B cell (primary cell): Measurements from ENCODE around the gene IER5L. TPM values are rescaled to one million over a fixed set of nuclear protein-coding genes. Genes with fewer than 3 reads are reported as not detected.
A peak's percentile ranks its signal among the peaks of the same experiment; 100 is the strongest.

Experiments used
- ATAC-seq: fragments of 200-7000 bp; cut with Tn5 transposase; one replicate; pipeline ENCODE4 v1.10.0; 2021; ENCODE audit warnings: low read depth, mild to moderate bottlenecking, moderate number of reproducible peaks, moderate library complexity
- CTCF ChIA-PET: fragments of 350-600 bp; sonication (Branson Sonifier 250); formaldehyde crosslinking; loops from one replicate; lab custom pipeline; 2021; ENCODE audit warnings: antibody characterized with exemption, inconsistent platforms; lab: Charles Lee
- POLR2A ChIA-PET: fragments of 350-600 bp; sonication (Branson Sonifier 250); formaldehyde crosslinking; loops from one replicate; lab custom pipeline; 2021; ENCODE audit warnings: antibody characterized with exemption; lab: Charles Lee
- DNase-seq: peaks from one replicate; pipeline ENCODE4 v3.0.0; 2013
- H2AFZ ChIP-seq: 2 replicates; pipeline ENCODE4 v1.6.1; 2012; ENCODE audit warnings: mild to moderate bottlenecking, low read depth, low read length; ENCODE audit not compliant: insufficient read depth, poor library complexity, severe bottlenecking
- H3K27ac ChIP-seq, 2 donors: 1 replicate in 1 of 2; 2 replicates in 1 of 2; pipeline ENCODE4 v1.5.1; 2012 to 2013; ENCODE audit warnings: low read length in 2 of 2, mild to moderate bottlenecking in 2 of 2, moderate library complexity in 1 of 2
- H3K27me3 ChIP-seq, 4 experiments: fragments of 200-600 bp in 1 of 4; sonication (generic) in 1 of 4; replicated peaks in 1 of 4; 1 replicate in 2 of 4; 2 replicates in 2 of 4; pipeline versions ENCODE4 v1.6.1 to v1.7.0; 2013 to 2016; ENCODE audit warnings: low read length in 3 of 4, mild to moderate bottlenecking in 2 of 4, mixed read lengths in 1 of 4, moderate library complexity in 1 of 4; ENCODE audit not compliant: insufficient read depth in 4 of 4, control insufficient read depth in 3 of 4; ENCODE audit errors: control extremely low read depth in 1 of 4
- H3K36me3 ChIP-seq, 2 experiments: replicated peaks in 1 of 2; 1 replicate in 1 of 2; 2 replicates in 1 of 2; pipeline versions ENCODE4 v1.6.1 to v1.7.1; 2013; ENCODE audit warnings: low read length in 1 of 2; ENCODE audit not compliant: insufficient read depth in 2 of 2, control insufficient read depth in 1 of 2; ENCODE audit errors: control extremely low read depth in 1 of 2, extremely low read depth in 1 of 2
- H3K4me1 ChIP-seq, 2 donors: fragments of 200-600 bp in 1 of 2; sonication (generic) in 1 of 2; 1 replicate in 1 of 2; 2 replicates in 1 of 2; pipeline versions ENCODE4 v1.5.1 to v1.6.1; 2013 to 2017; ENCODE audit warnings: low read length in 2 of 2; ENCODE audit not compliant: control insufficient read depth in 2 of 2, insufficient read depth in 2 of 2
- H3K4me2 ChIP-seq: replicated peaks from 2 replicates; pipeline ENCODE3; 2012; ENCODE audit warnings: mild to moderate bottlenecking, low read depth, low read length; ENCODE audit not compliant: poor library complexity, severe bottlenecking
- H3K4me3 ChIP-seq, 5 experiments: fragments of 200-600 bp in 1 of 5; sonication (generic) in 1 of 5; 1 replicate in 3 of 5; 2 replicates in 2 of 5; pipeline versions ENCODE4 v1.5.1 to v1.7.0; 2011 to 2016; ENCODE audit warnings: low read length in 4 of 5, mild to moderate bottlenecking in 4 of 5, low read depth in 2 of 5, control low read depth in 1 of 5, moderate library complexity in 1 of 5; ENCODE audit not compliant: insufficient read depth in 1 of 5; ENCODE audit errors: control extremely low read depth in 1 of 5, extremely low read depth in 1 of 5
- H3K79me2 ChIP-seq: fragments of 200-600 bp; sonication (generic); one replicate; pipeline ENCODE4 v1.6.0; 2016; ENCODE audit warnings: low read length; ENCODE audit not compliant: control insufficient read depth, insufficient read depth
- H3K9ac ChIP-seq: fragments of 200-600 bp; sonication (generic); 2 replicates; pipeline ENCODE4 v1.6.1; 2017; ENCODE audit warnings: mild to moderate bottlenecking, low read length, moderate library complexity
- H3K9me3 ChIP-seq, 3 donors: one replicate each; pipeline versions ENCODE4 v1.6.1 to v1.7.1; 2013; ENCODE audit warnings: low read length in 2 of 3; ENCODE audit not compliant: control insufficient read depth in 2 of 3, insufficient read depth in 1 of 3; ENCODE audit errors: control extremely low read depth in 1 of 3
- H4K20me1 ChIP-seq: 2 replicates; pipeline ENCODE4 v1.6.0; 2012; ENCODE audit warnings: mild to moderate bottlenecking, low read length; ENCODE audit not compliant: insufficient read depth, control insufficient read depth, poor library complexity, severe bottlenecking
- H3K27ac Mint-ChIP-seq: one replicate; pipeline ENCODE4 v1.8.0; 2021; ENCODE audit warnings: mixed read lengths
- H3K27me3 Mint-ChIP-seq: one replicate; pipeline ENCODE4 v1.8.0; 2021; ENCODE audit warnings: mixed read lengths
- H3K4me1 Mint-ChIP-seq: one replicate; pipeline ENCODE4 v1.8.0; 2021; ENCODE audit warnings: mixed read lengths
- H3K4me3 Mint-ChIP-seq: one replicate; pipeline ENCODE4 v1.8.0; 2021; ENCODE audit warnings: mixed read lengths
- H3K9me3 Mint-ChIP-seq: one replicate; pipeline ENCODE4 v1.8.0; 2022; ENCODE audit warnings: mixed read lengths; ENCODE audit not compliant: insufficient read depth
- EZH2 ChIP-seq: IDR thresholded peaks from 2 replicates; pipeline ENCODE4 v1.6.1; 2012; ENCODE audit warnings: borderline replicate concordance, low read depth, mild to moderate bottlenecking, moderate library complexity, low read length; ENCODE audit not compliant: insufficient read depth, poor library complexity, severe bottlenecking
- WGBS: methylation state at CpG from one replicate; pipeline ENCODE4 v1.1.5; 2013; ENCODE audit warnings: missing lambda C conversion rate; ENCODE audit not compliant: insufficient coverage; 5-methylcytosine and 5-hydroxymethylcytosine counted together
- intact Hi-C: fragments of 100-400 bp; cut with micrococcal nuclease; formaldehyde crosslinking; loops from one replicate; pipeline ENCODE4 v1.10.0; 2022
- polyA plus RNA-seq: library from polyadenylated mRNA; depleted of rRNA; stranded (reverse); fragments of >200 nt; gene quantifications from 2 replicates; pipeline ENCODE4 v1.2.3, GENCODE V29; 2012
- total RNA-seq, 2 donors: library from RNA; stranded (reverse); fragments of 120-200 nt in 1 of 2; gene quantifications; 1 replicate in 1 of 2; 2 replicates in 1 of 2; pipeline versions ENCODE4 v1.2.3 to v1.2.4, GENCODE V29; 2013 to 2022
- TF ChIP-seq, protein P1 (sequence below): fragments of 200-600 bp; IDR thresholded peaks from one replicate; pipeline ENCODE4 v1.8.0; 2022; ENCODE audit warnings: antibody characterized with exemption, mild to moderate bottlenecking

Gene IER5L
- total and polyA plus RNA-seq, 2 donors (not counting 1 experiment from before 2014, with no cell fraction given), result 1.5 to 12.9 TPM

DNA sequence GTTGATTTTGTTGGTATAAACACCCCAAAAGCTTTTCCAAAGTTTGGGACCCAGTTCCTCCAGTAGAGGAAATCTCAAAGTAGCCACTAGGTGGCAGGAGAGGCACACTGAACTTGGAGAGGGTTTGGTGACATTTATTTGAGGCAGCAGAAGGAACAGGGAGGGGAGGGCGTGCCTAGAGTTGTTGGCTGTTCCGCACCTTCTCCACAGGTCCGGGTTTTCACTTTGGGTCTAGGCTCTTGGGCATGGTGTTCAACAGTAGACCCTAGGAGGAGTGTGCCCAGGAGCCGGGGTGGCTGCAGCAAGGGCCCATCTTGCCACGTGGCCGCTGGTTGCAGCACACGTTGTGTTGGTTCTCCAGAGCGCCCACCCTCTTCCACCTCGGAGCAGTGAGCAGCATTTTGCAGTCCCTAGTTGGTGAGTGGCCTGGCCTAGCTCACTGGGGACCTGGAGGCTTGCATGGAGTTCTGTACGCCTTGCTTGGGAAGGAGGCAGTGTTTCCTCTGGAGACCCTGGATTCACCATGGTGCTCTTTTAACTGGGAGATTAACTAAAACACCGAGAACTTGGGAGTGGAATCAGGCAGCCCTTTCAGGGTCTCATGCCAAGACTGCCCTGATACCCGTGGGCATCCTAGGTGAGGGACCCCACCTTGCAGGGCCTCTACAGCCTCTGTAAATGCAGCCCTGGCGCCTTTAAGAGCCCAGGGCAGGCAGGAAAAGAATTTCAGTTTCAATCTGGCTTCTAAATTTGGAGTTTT is 38.6 kb downstream of the IER5L start:
- H3K79me2 ChIP-seq, result peaks cover 29% of the 10 kb centered on the region
- ChIA-PET CTCF (interaction anchor here (0.5 to 18.9 kb wide), 40 partner anchors 9 to 989 kb away, joined by 3 to 382 read pairs (median 4); partner anchors contain the start of genes C9orf50, CRAT, IER5L and NTMT1), POLR2A (interaction anchor here (0.5 to 2.6 kb wide), 13 partner anchors 26 to 768 kb away, joined by 3 to 22 read pairs (median 6); partner anchors contain the start of genes CRAT, IER5L, NTMT1 and PTPA)
- H3K4me3 ChIP-seq, result peak overlapping the region; percentile 43 to 64 (median 57)
- Mint-ChIP-seq H3K4me1 (peaks cover 47% of the 10 kb centered on the region), H3K4me3 (peak overlapping the region; percentile 90), H3K27ac (peak overlapping the region; percentile 94), H3K27me3 (no peaks in the 10 kb centered on the region), H3K9me3 (no peaks in the 10 kb centered on the region)
- peaks cover 8% of the 10 kb centered on the region for H4K20me1 ChIP-seq
- peak overlapping the region; percentile 97 to 100 for H3K27ac ChIP-seq
- peak overlapping the region; percentile 79 for H2AFZ ChIP-seq
- TF ChIP-seq EZH2, result no peak
- TF ChIP-seq, protein P1, sequence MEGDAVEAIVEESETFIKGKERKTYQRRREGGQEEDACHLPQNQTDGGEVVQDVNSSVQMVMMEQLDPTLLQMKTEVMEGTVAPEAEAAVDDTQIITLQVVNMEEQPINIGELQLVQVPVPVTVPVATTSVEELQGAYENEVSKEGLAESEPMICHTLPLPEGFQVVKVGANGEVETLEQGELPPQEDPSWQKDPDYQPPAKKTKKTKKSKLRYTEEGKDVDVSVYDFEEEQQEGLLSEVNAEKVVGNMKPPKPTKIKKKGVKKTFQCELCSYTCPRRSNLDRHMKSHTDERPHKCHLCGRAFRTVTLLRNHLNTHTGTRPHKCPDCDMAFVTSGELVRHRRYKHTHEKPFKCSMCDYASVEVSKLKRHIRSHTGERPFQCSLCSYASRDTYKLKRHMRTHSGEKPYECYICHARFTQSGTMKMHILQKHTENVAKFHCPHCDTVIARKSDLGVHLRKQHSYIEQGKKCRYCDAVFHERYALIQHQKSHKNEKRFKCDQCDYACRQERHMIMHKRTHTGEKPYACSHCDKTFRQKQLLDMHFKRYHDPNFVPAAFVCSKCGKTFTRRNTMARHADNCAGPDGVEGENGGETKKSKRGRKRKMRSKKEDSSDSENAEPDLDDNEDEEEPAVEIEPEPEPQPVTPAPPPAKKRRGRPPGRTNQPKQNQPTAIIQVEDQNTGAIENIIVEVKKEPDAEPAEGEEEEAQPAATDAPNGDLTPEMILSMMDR, result peak; percentile 94
- ATAC-seq (peak; percentile 41), DNase-seq (peak; percentile 88)
- H3K27me3 ChIP-seq, result no peaks in the 10 kb centered on the region
- intact Hi-C loops, result loop anchor here (1.0 to 2.0 kb wide), 4 partner anchors 39 to 503 kb away; partner anchors contain the start of genes ASB6, DOLPP1 and IER5L
- peak overlapping the region; percentile 94 for H3K4me2 ChIP-seq
- H3K9me3 ChIP-seq, result no peaks in the 10 kb centered on the region
- H3K36me3 ChIP-seq, result peaks cover 0 to 51% of the 10 kb centered on the region in 2 experiments
- WGBS, result 18% methylated on average over 11 of the region's 13 CpGs
- H3K4me1 ChIP-seq, result peaks cover 43 to 50% of the 10 kb centered on the region in 2 donors
- H3K9ac ChIP-seq, result peak overlapping the region; percentile 66
